D721Med (cell line): ENCODE measurements around the gene XIRP1.
"Not testable (repeated sequence)": the region's sequence is repeated elsewhere in the genome, so short reads cannot be mapped to it uniquely, and the experiment has no call there.

Experiments
- DNase-seq: peaks from one replicate; pipeline ENCODE4 v3.0.0; 2011; ENCODE audit warnings: low spot score; ENCODE audit not compliant: insufficient read length
- FAIRE-seq: peaks from 2 replicates; lab custom pipeline; 2011; peaks lifted over from hg19 to GRCh38; lab: Jason Lieb, UNC
- CTCF ChIP-seq: IDR thresholded peaks from 2 replicates; pipeline ENCODE4 v1.5.1; 2012; ENCODE audit warnings: mild to moderate bottlenecking, control low read depth; ENCODE audit not compliant: insufficient read depth; ENCODE audit errors: missing control alignments

XIRP1 gene

GRCh38 chr3:39171860-39172259, 20.5 kb downstream of the XIRP1 start:
- DNase-seq (no peak), FAIRE-seq (no peak)
- no peak for TF ChIP-seq CTCF

- not testable (repeated sequence) for FAIRE-seq, DNase-seq
Observed at GRCh38 chr3:39170877-39171276, 21.5 kb downstream of the XIRP1 start.

- FAIRE-seq (no peak), DNase-seq (no peak)
- TF ChIP-seq CTCF: no peak
Observed at GRCh38 chr3:39170461-39170860, 21.9 kb downstream of the XIRP1 start.

- DNase-seq (no peak), FAIRE-seq (no peak)
- TF ChIP-seq CTCF: no peak
Observed at GRCh38 chr3:39169712-39170111, 22.7 kb downstream of the XIRP1 start.

GRCh38 chr3:39168156-39168780, 24.1 kb downstream of the XIRP1 start:
- DNase-seq: no peak
- no peak for TF ChIP-seq CTCF
- FAIRE-seq: no peak

- no peak for FAIRE-seq
- no peak for TF ChIP-seq CTCF
- no peak for DNase-seq
Observed at GRCh38 chr3:39166932-39167532, 25.4 kb downstream of the XIRP1 start.

- no peak for FAIRE-seq
- DNase-seq: no peak
- no peak for TF ChIP-seq CTCF
Observed at GRCh38 chr3:39166134-39166710, 26.2 kb downstream of the XIRP1 start.
